GM19240 (cell line): ENCODE data around the gene TCF7.

Experiments
- DNase-seq: peaks from one replicate; pipeline ENCODE4 v3.0.0; 2011; ENCODE audit warnings: low spot score; ENCODE audit not compliant: insufficient read length

The TCF7 gene

GRCh38 chr5:134090522-134090921 lies 24.0 kb upstream of the TCF7 start:
- no peak for DNase-seq

GRCh38 chr5:134091626-134092121 lies 22.8 kb upstream of the TCF7 start:
- no peak for DNase-seq

DNA sequence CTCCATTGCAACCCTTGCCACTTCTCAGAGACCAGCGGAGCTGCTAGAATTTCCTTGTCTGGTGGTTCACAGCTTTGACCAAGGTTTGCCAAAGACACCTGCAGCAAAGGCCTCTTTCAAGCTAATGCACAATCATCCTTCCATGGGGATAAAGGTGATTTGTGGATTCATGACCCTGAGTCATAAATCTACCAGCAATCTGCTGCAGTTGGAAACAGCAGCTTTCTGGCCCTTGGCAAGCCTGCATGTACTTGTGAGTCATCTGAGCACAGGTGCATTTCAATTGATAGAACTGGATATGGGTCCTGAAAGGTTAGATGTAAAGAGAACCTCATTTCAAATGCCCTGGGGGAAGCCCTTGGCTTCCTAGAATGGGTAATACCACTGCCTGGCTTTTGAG lies 21.6 kb upstream of the TCF7 start:
- DNase-seq: no peak

DNA sequence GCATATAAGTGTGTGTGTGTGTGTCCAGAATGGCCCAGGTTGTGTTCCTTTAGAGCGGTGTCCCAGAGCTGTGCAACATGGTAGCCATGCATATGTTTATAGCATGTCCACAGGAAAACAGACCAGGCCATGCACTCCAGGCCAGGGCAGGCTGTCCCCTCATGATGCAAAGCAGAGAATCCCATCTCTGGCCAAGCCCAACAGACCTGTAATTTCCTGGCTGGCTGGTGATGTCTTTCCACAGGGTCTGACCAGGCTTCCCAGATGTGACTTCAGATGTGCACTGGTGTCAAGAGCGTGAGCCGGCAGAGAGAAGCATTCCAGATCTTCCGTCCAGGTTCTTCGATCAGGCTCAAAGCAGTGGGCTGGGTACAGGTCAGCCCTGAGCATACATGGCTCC lies 21.1 kb upstream of the TCF7 start:
- no peak for DNase-seq

DNA sequence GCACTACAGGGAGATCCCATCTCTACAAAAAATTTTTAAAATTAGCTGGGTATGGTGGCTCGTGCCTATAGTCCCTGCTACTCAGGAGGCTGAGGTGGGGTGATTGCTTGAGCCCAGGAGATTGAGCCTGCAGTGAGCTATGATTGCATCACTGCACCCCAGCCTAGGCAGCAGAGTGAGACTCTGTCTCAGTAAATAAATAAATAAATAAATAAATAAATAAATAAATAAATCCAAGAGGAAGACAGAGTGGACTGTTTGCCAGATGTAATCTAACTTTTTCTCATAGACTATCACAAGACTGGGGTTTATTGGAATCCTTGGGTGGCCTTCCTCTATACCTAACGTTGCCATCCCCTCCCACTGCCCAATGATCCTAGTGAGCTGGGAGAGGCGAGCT lies 19.2 kb upstream of the TCF7 start:
- no peak for DNase-seq

- no peak for DNase-seq
These were observed 18.4 kb upstream of the TCF7 start for GRCh38 chr5:134095887-134096589.

GRCh38 chr5:134097211-134097749 lies 17.2 kb upstream of the TCF7 start:
- no peak for DNase-seq

DNA sequence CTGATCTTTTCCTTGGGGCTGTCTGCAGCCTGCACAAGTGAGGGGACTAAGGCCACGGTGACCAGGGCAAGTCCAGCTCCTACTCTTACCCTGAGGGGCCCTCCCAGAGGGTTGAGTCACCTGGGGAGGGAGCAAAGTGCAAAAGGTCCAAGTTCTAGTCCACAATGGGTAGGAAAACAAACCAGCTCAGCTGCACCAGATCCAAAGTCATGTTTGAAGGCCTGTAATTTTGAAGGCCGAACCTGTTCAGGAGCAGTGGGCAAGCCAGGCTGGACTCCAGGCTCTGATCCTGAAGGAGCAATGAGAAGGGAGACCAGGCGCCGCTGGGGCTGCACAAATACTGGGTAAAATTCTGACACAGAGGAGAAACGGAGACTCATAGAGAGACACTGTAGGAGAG lies 15.8 kb upstream of the TCF7 start:
- no peak for DNase-seq

- DNase-seq: no peak
These were observed 15.1 kb upstream of the TCF7 start for GRCh38 chr5:134099288-134099872.

DNA sequence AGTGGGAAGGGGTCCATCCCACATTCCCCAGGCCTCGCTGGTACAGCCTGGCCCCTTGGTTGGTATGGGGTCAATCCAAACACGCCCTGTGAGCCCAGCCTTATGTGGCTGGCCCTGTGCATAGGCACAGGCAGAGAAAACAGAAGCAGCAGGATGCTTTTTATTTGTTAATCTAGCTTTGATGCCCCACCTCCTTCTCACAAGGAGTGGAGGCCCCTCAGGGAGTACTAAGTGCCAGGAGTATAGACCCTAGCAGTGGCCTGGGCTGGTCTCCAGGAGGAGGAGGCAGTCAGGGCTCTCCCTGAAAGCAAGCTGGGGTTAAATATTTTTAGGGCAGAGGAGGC lies 14.6 kb upstream of the TCF7 start:
- no peak for DNase-seq

- DNase-seq: peak; percentile 83
These were observed 14.0 kb upstream of the TCF7 start for GRCh38 chr5:134100283-134101091.

GRCh38 chr5:134101686-134102439 lies 12.6 kb upstream of the TCF7 start:
- DNase-seq: no peak

- no peak for DNase-seq
These were observed 11.1 kb upstream of the TCF7 start for GRCh38 chr5:134103397-134103796.

- no peak for DNase-seq
These were observed 10.4 kb upstream of the TCF7 start for GRCh38 chr5:134103998-134104654.

DNA sequence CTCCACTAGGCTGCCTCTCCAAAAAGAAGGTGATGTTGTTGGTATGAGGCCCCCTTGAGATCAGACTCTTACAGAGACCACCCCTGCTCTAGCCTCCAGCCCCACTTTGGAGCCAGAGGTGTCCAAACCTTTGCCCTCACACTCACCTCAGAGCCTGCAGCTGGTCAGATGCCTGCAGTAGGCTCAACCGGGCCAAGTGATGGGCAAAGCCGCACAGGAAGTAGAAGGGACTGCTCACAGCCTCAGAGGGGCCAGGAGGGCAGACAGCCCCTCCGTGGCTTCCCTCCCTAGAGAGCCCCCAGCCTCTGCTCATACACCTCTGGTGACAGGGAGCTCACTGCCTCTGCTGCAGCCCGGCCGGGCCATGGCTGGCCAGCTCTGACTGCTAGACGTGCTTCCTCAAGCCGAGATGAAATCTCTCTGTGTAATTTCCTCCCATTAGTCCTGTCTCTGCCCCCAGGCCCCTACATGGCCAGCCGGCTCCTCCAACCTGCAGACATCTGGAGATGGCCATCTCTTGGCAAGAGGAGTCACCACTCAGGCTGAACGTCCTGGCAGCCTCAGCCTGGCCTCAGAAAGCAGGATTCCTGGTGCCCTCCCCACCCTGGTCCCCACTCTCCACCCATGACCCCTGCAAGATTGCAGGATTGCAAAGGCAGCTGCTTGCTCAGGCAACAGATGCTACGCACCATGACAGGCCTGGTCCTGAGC lies 7.3 kb upstream of the TCF7 start:
- no peak for DNase-seq

GRCh38 chr5:134107779-134108178 lies 6.7 kb upstream of the TCF7 start:
- no peak for DNase-seq

DNA sequence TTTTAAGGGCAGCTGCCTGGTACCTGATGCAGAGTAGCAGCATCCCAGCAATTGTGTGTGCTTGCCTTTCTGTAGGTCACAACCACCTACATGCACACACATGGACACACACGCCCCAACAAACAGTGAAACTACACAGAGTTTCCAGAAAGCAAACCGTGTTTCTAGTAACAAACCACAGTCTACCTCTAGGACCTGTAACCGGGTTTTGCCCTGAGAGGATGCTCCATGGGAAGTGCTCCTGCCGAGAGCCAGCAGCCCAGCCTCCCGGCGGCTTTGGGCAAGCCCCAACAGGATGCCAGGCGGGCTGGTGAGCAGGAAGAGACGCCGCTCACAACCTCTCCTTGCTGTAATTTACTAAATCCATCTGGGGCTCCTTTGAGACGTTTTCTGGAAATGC lies 4.1 kb upstream of the TCF7 start:
- no peak for DNase-seq

DNA sequence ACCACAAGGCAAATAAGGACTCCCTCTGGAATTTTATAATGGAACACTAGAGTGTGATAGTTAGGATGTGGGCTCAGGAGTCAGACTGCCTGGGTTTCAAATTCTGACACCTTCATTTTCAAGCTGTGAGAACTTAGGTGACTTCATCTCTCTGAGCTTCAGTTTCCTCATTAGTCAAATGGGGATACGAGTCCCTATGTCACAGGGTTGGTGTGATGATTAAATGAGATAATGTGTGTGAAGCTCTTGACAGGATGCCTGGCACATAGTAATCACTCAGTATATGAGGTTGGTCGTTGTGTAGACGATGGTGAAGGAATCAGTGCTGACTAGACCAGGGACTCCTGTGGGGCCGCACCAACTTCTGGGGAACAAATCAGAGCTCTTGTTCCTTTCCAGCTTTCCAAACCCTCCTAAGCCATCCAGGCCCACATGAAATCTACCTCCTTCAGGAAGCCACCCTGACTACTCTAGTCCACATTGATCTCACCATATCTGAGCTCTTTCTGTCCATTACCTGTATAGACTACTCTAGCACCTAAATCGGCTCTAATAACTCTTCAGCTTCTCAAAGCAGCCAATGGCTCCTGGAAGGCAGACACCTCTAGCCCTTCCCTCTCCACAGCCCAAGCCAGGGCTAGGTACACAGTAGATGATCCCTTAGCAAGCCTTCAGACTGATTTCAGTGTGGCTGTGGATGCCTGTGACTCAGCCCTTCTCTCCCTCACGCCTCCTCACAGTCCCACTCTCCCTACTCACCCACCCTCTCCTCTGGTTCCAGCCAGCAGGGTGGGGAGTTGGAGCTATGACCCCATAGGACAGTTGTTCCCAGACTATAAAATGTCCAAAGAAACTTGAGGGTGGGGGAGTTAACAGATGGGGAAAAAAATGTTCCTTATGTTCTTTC lies 2.5 kb upstream of the TCF7 start:
- no peak for DNase-seq

GRCh38 chr5:134112726-134113362 lies 1.6 kb upstream of the TCF7 start:
- DNase-seq: no peak
